ENCODE measurements around the gene ENGASE. TPM values are rescaled to one million over a fixed set of nuclear protein-coding genes. Genes with fewer than 3 reads are reported as not detected.

The ENGASE gene
- total and polyA plus RNA-seq, 2 of the 8 experiments (the other 6 are each of a cell fraction or from before 2014, with no cell fraction given) = 9.3 to 36.1 TPM

GRCh38 chr17:79092567-79092966 is 17.9 kb downstream of the ENGASE start:
- TF ChIP-seq KDM5A (IDR thresholded peaks at IDR 0.05; ENCODE audit: low read length) (no peak), NANOG (IDR thresholded peaks at IDR 0.05; ENCODE audit: insufficient read depth, low read depth, low read length, poor library complexity, severe bottlenecking) (no peak), TBP (IDR thresholded peaks at IDR 0.05; ENCODE audit: low read depth, low read length) (no peak), HDAC2 (IDR thresholded peaks at IDR 0.05; ENCODE audit: borderline replicate concordance in 1 of 2, low read depth in 2 of 2, low read length in 2 of 2) (no peak), RAD21 (IDR thresholded peaks at IDR 0.05 in 1 of 2, conservative IDR thresholded peaks at IDR 0.05 in 1 of 2; ENCODE audit: low read depth in 2 of 2, low read length in 2 of 2) (no peak), TCF12 (IDR thresholded peaks at IDR 0.05; ENCODE audit: low read depth, low read length) (no peak), SRF (IDR thresholded peaks at IDR 0.05; ENCODE audit: low read depth, low read length) (no peak)
- Histone ChIP-seq H4K5ac (ENCODE audit: insufficient read length, low read depth, low read length) (no peak overlapping the region), H3K79me2 (ENCODE audit: control insufficient read depth in 1 of 2, insufficient read depth in 2 of 2, low read length in 2 of 2) (no peaks in the 10 kb centered on the region), H3K18ac (ENCODE audit: extremely low read depth, low read length) (no peak overlapping the region), H3K9me3 (ENCODE audit: insufficient read depth in 2 of 2, low read depth in 1 of 2, low read length in 1 of 2) (no peaks in the 10 kb centered on the region), H3K4me2 (ENCODE audit: insufficient read depth in 1 of 2, low read depth in 2 of 2, low read length in 2 of 2) (no peak overlapping the region), H3K27me3 (replicated peaks in 1 of 4; ENCODE audit: control insufficient read depth in 3 of 4, extremely low read depth in 1 of 4, insufficient read depth in 3 of 4, low read length in 3 of 4) (no peaks in the 10 kb centered on the region), H3K56ac (replicated peaks; ENCODE audit: insufficient read length, low read depth, low read length) (no peak overlapping the region), H4K20me1 (replicated peaks in 1 of 2; ENCODE audit: control insufficient read depth in 1 of 2, insufficient read depth in 2 of 2, low read length in 2 of 2) (peaks cover 3 to 5% of the 10 kb centered on the region in 2 experiments), H4K91ac (replicated peaks; ENCODE audit: insufficient read length, low read length) (no peak overlapping the region), H3K23me2 (ENCODE audit: low read depth, low read length) (no peaks in the 10 kb centered on the region), H2AFZ (ENCODE audit: low read length) (no peak overlapping the region), H3K14ac (ENCODE audit: insufficient read length) (no peak overlapping the region), H3K4ac (replicated peaks; ENCODE audit: insufficient read length, low read depth, low read length) (no peak overlapping the region), H3K27ac (ENCODE audit: low read depth, low read length) (no peak overlapping the region), H2BK5ac (ENCODE audit: low read depth, low read length) (no peak overlapping the region), H2BK12ac (ENCODE audit: low read depth, low read length) (no peak overlapping the region), H3K4me3 (ENCODE audit: extremely low read depth in 1 of 4, insufficient read depth in 2 of 4, low read depth in 3 of 4, low read length in 4 of 4) (no peak overlapping the region), H4K8ac (ENCODE audit: extremely low read depth, insufficient read depth, low read length) (no peak overlapping the region), H2BK20ac (ENCODE audit: low read length) (no peak overlapping the region), H2BK120ac (replicated peaks; ENCODE audit: low read depth, low read length) (no peak overlapping the region), H3K79me1 (ENCODE audit: low read depth, low read length) (no peaks in the 10 kb centered on the region), H3K4me1 (replicated peaks in 1 of 4; ENCODE audit: control insufficient read depth in 3 of 4, insufficient read depth in 4 of 4, low read length in 3 of 4) (peaks cover 0 to 7% (median 0%) of the 10 kb centered on the region in 4 experiments; a peak in 3 of 7 replicates), H3K36me3 (ENCODE audit: control insufficient read depth in 2 of 4, insufficient read depth in 4 of 4, low read length in 3 of 4) (no peaks in the 10 kb centered on the region; a peak in 2 of 8 replicates), H3K23ac (ENCODE audit: insufficient read length) (no peak overlapping the region), H3K9ac (replicated peaks in 1 of 4; ENCODE audit: extremely low read depth in 1 of 4, low read depth in 3 of 4, low read length in 3 of 4) (no peak overlapping the region), H2BK15ac (ENCODE audit: low read length) (no peak overlapping the region), H2AK5ac (ENCODE audit: low read depth, low read length) (no peak overlapping the region)
- ChIA-PET POLR2A (ENCODE audit: partially characterized antibody) (interaction anchor here (0.7 to 1.5 kb wide), 3 partner anchors 16 to 1644 kb away, joined by 3 to 4 read pairs (median 3); no protein-coding TSS in a partner anchor), CTCF (ENCODE audit: partially characterized antibody) (interaction anchor here (1.2 to 4.7 kb wide), 5 partner anchors 9 to 308 kb away, joined by 3 to 30 read pairs (median 15); no protein-coding TSS in a partner anchor)
- DNase-seq (ENCODE audit: low read depth in 1 of 2, low spot score in 2 of 2) = no peak
- no peak for FAIRE-seq
- WGBS, 2 experiments (ENCODE audit: extremely low coverage in 1 of 2, insufficient coverage in 1 of 2, insufficient read length in 1 of 2, insufficient replicate concordance in 2 of 2, low coverage in 1 of 2, low lambda C conversion rate in 2 of 2, missing lambda C conversion rate in 1 of 2) = 76% methylated on average over 3 of the region's 4 CpGs; no CpG with 5 or more reads in 1 of the 2 experiments
